Heart right ventricle (tissue), 16 donors: ENCODE measurements around the gene ADCY7. TPM values are rescaled to one million over a fixed set of nuclear protein-coding genes. Genes with fewer than 3 reads are reported as not detected.

ENCODE experiments used
- ATAC-seq, 8 donors: fragments of 200-7000 bp; cut with Tn5 transposase; one replicate each; pipeline ENCODE4 v1.9.1; 2020; ENCODE audit warnings: mild to moderate bottlenecking in 8 of 8, moderate library complexity in 8 of 8, moderate number of reproducible peaks in 1 of 8
- DNase-seq, 2 donors: peaks; one replicate each; pipeline ENCODE4 v3.0.0-alpha.2; 2020
- H3K27ac ChIP-seq, 10 donors: fragments of 200-600 bp; sonication (generic) in 2 of 10; one replicate each; pipeline versions ENCODE4 v1.5.0 to v1.8.0; 2020 to 2022; ENCODE audit warnings: mild to moderate bottlenecking in 3 of 10
- H3K27me3 ChIP-seq, 7 donors: fragments of 200-600 bp; one replicate each; pipeline ENCODE4 v1.8.0; 2021 to 2022; ENCODE audit warnings: mild to moderate bottlenecking in 2 of 7
- H3K36me3 ChIP-seq, 9 donors: fragments of 200-600 bp; sonication (generic) in 1 of 9; one replicate each; pipeline versions ENCODE4 v1.5.0 to v1.8.0; 2020 to 2022; ENCODE audit warnings: mild to moderate bottlenecking in 2 of 9
- H3K4me1 ChIP-seq, 9 donors: fragments of 200-600 bp; sonication (generic) in 1 of 9; one replicate each; pipeline versions ENCODE4 v1.5.0 to v1.8.0; 2020 to 2022; ENCODE audit warnings: mild to moderate bottlenecking in 4 of 9
- H3K4me3 ChIP-seq, 10 donors: fragments of 200-600 bp; sonication (generic) in 2 of 10; one replicate each; pipeline versions ENCODE4 v1.5.0 to v1.8.0; 2020 to 2022; ENCODE audit warnings: mild to moderate bottlenecking in 7 of 10, moderate library complexity in 2 of 10
- H3K9me3 ChIP-seq, 11 donors: fragments of 200-600 bp in 10 of 11; sonication (generic) in 2 of 11; one replicate each; pipeline versions ENCODE4 v1.5.0 to v1.8.0; 2013 to 2022; ENCODE audit warnings: mild to moderate bottlenecking in 2 of 11, control low read depth in 1 of 11, moderate library complexity in 1 of 11
- CTCF ChIP-seq, 9 donors: fragments of 200-600 bp; sonication (generic) in 2 of 9; IDR thresholded peaks; one replicate each; pipeline versions ENCODE4 v1.5.0 to v1.8.0; 2021 to 2022; ENCODE audit warnings: antibody characterized with exemption in 9 of 9, mild to moderate bottlenecking in 5 of 9, moderate library complexity in 1 of 9
- WGBS, 2 donors: extraction: QIAGEN DNeasy Blood & Tissue Kit; methylation state at CpG; one replicate each; pipeline ENCODE4 v1.1.7; 2013; ENCODE audit warnings: inconsistent platforms in 1 of 2; 5-methylcytosine and 5-hydroxymethylcytosine counted together
- intact Hi-C, 10 donors: fragments of 100-400 bp; cut with DNase I; formaldehyde crosslinking; loops; one replicate each; pipeline versions ENCODE4 v1.11.1 to v1.14.2; 2022
- polyA plus RNA-seq, 2 donors: library from polyadenylated mRNA; stranded (reverse); fragments of 200-250 nt; gene quantifications; one replicate each; pipeline ENCODE4 v1.2.3, GENCODE V29; 2013
- total RNA-seq, 10 donors: library from RNA; stranded (reverse); fragmentation: NEBNext Ultra II Directional in 3 of 10; extraction: Animal tissue kit (Norgen Biotek cat#: 25700) in 3 of 10; gene quantifications; one replicate each; pipeline versions ENCODE4 v1.2.1 to v1.2.4, GENCODE V29; 2021 to 2023
- donor health status: Arrhythmogenic right ventricular cardiomyopathy.
- donor health status: ischemic (EF 13 %, LVEDD 7.1; RV severe dilation, severe dysfunction).
- donor health status: healthy with polysubstance abuse.
- donor health status: DM: no; HTN: yes; CAD: no.
- donor health status: DM: no; HTN: no; CAD: no.
- donor health status: ischemic (EF 25% LVEDD 6.9; RV normal size, moderate dysfunction).
- donor health status: ischemic (EF 25% LVEDD 5.7; RV mildly dilated, moderate dysfunction).
- donor health status: healthy.
- donor health status: DM: yes; HTN: yes; CAD: no.
- donor health status: Ischemic cardiomyopathy.
- donor health status: ischemic (EF 35%, LVEDD 5.7; RV mildly dilated, moderate dysfunction).
- donor health status: nonischemic (EF 11% LVEDD 7.7; RV severe dilation, severe dysfunction).
- donor health status: DM: yes; HTN: yes; CAD: no.
- donor health status: PGD.
- donor health status: ischemic (EF 29% LVEDD 5.4; RV normal size, mild dysfunction).
- donor health status: nonischemic (EF 23%, LVEDD 6.1; RV moderate dilation, normal function).

ADCY7 gene
- total and polyA plus RNA-seq, 12 donors: 2.2 to 25.5 (median 4.7) TPM

- no peak for TF ChIP-seq CTCF (IDR thresholded peaks at IDR 0.05)
- DNase-seq: no peak
- intact Hi-C loops: loop anchor here in 2 of 10 donors (10.0 kb wide), 2 partner anchors 69 to 399 kb away; no protein-coding TSS in a partner anchor
- Histone ChIP-seq H3K27ac (no peak overlapping the region), H3K36me3 (no peaks in the 10 kb centered on the region), H3K4me1 (peaks cover 0 to 43% (median 11%) of the 10 kb centered on the region in 9 donors), H3K9me3 (no peaks in the 10 kb centered on the region), H3K27me3 (peaks cover 0 to 10% (median 0%) of the 10 kb centered on the region in 7 donors), H3K4me3 (no peak overlapping the region)
- 92 to 93% methylated on average over 2 of the region's 2 CpGs for WGBS, 2 donors
- no peak for ATAC-seq
Measured at GRCh38 chr16:50255538-50255937, 10.8 kb upstream of the ADCY7 start.

- WGBS, 2 donors: 46 to 96% methylated on average over 1 of the region's 1 CpG
- Histone ChIP-seq H3K27me3 (peaks cover 0 to 19% (median 0%) of the 10 kb centered on the region in 7 donors), H3K4me3 (no peak overlapping the region), H3K36me3 (no peaks in the 10 kb centered on the region), H3K4me1 (peaks cover 0 to 33% (median 13%) of the 10 kb centered on the region in 9 donors), H3K27ac (no peak overlapping the region), H3K9me3 (no peaks in the 10 kb centered on the region)
- no peak for ATAC-seq
- no peak for DNase-seq
- TF ChIP-seq CTCF (IDR thresholded peaks at IDR 0.05): no peak
- intact Hi-C loops: loop anchor here in 2 of 10 donors (10.0 kb wide), 2 partner anchors 68 to 398 kb away; no protein-coding TSS in a partner anchor
Measured at GRCh38 chr16:50256604-50257003, 9.7 kb upstream of the ADCY7 start.

- ATAC-seq: no peak
- TF ChIP-seq CTCF (IDR thresholded peaks at IDR 0.05): no peak
- H3K4me3 ChIP-seq: no peak overlapping the region
- no peak for DNase-seq
- H3K27ac ChIP-seq: no peak overlapping the region
- peaks cover 0 to 20% (median 0%) of the 10 kb centered on the region in 7 donors for H3K27me3 ChIP-seq
- no peaks in the 10 kb centered on the region for H3K9me3 ChIP-seq
- peaks cover 0 to 28% (median 16%) of the 10 kb centered on the region in 9 donors for H3K4me1 ChIP-seq
- 91 to 96% methylated on average over 9 of the region's 9 CpGs for WGBS, 2 donors
- H3K36me3 ChIP-seq: no peaks in the 10 kb centered on the region
- intact Hi-C loops: loop anchor here in 2 of 10 donors (10.0 kb wide), 2 partner anchors 67 to 397 kb away; no protein-coding TSS in a partner anchor
Measured at GRCh38 chr16:50257876-50258275, 8.5 kb upstream of the ADCY7 start.

GRCh38 chr16:50259334-50260205 is 6.8 kb upstream of the ADCY7 start:
- H3K27me3 ChIP-seq: peaks cover 0 to 22% (median 0%) of the 10 kb centered on the region in 7 donors
- H3K36me3 ChIP-seq: no peaks in the 10 kb centered on the region
- ATAC-seq (peak; percentile 60 to 84 (median 76)), DNase-seq (peak; percentile 37 to 63)
- intact Hi-C loops: loop anchor here in 2 of 10 donors (10.0 kb wide), 2 partner anchors 65 to 395 kb away; no protein-coding TSS in a partner anchor
- 43 to 54% methylated on average over 23 of the region's 23 CpGs for WGBS, 2 donors
- TF ChIP-seq CTCF (IDR thresholded peaks at IDR 0.05): no peak
- H3K9me3 ChIP-seq: no peaks in the 10 kb centered on the region
- H3K27ac ChIP-seq: peak overlapping the region in 7 of 10 donors; percentile 27 to 74 (median 35)
- H3K4me1 ChIP-seq: peaks cover 0 to 26% (median 16%) of the 10 kb centered on the region in 9 donors
- no peak overlapping the region for H3K4me3 ChIP-seq
